GM12891 (cell line): ENCODE results near the gene PSMD11.

Source experiments
- POLR2A ChIP-seq: IDR thresholded peaks from 2 replicates; pipeline ENCODE4 v1.6.1; 2011; ENCODE audit warnings: low read depth, low read length, control low read depth
- TAF1 ChIP-seq: IDR thresholded peaks from 2 replicates; pipeline ENCODE4 v1.6.1; 2011; ENCODE audit warnings: low read depth, low read length, control low read depth

DNA sequence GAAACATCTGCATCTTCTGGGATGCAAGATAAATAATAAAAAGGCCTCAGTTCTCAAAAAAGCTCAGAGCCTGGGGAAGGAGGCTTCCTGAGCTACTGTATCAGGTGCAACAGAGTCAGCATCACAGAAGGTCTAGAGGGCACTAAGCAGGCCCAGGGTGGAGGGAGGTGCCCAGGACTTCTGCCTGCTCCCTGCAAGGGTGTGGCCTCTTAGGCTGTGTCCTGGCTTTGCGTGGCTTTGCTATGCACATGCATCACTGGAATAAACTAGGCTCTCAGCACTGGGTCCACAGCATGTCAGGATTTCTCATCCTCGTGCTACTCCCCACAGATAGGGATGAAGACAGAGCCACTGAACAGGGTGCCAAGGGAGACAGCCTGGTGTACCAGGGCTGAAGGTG, 68.0 kb downstream of the PSMD11 start:
- TF ChIP-seq TAF1 = no peak
- TF ChIP-seq POLR2A = no peak
